Natural killer cell (primary cell): ENCODE results near the gene CUX1. TPM values are rescaled to one million over a fixed set of nuclear protein-coding genes. Genes with fewer than 3 reads are reported as not detected.

Experiments
- ATAC-seq, 3 donors: fragments of 150-1000 bp in 2 of 3; fragments of 200-7000 bp in 1 of 3; cut with Tn5 transposase; 1 replicate in 1 of 3; 2 replicates in 2 of 3; pipeline ENCODE4 v1.10.0; 2021; ENCODE audit warnings: mild to moderate bottlenecking in 2 of 3, moderate library complexity in 2 of 3
- DNase-seq, 2 donors: peaks; one replicate each; pipeline versions ENCODE4 v3.0.0 to v3.0.0-alpha.2; 2013 to 2021; ENCODE audit warnings: mixed read lengths in 1 of 2
- H3K27ac ChIP-seq: one replicate; pipeline ENCODE4 v1.5.1; 2013; ENCODE audit warnings: mild to moderate bottlenecking, low read length
- H3K27me3 ChIP-seq: one replicate; pipeline ENCODE4 v1.6.1; 2013; ENCODE audit warnings: low read length; ENCODE audit not compliant: control insufficient read depth, insufficient read depth
- H3K36me3 ChIP-seq: one replicate; pipeline ENCODE4 v1.6.1; 2013; ENCODE audit warnings: low read length; ENCODE audit not compliant: control insufficient read depth, insufficient read depth
- H3K4me1 ChIP-seq: one replicate; pipeline ENCODE4 v1.6.1; 2013; ENCODE audit warnings: low read length; ENCODE audit not compliant: control insufficient read depth, insufficient read depth
- H3K4me3 ChIP-seq: one replicate; pipeline ENCODE4 v1.5.1; 2013; ENCODE audit warnings: low read length
- H3K9me3 ChIP-seq: one replicate; pipeline ENCODE4 v1.6.1; 2013; ENCODE audit warnings: low read length; ENCODE audit not compliant: control insufficient read depth, insufficient read depth
- H3K27ac Mint-ChIP-seq, 2 donors: one replicate each; pipeline ENCODE4 v1.8.0; 2022; ENCODE audit warnings: mild to moderate bottlenecking in 2 of 2, mixed read lengths in 2 of 2, moderate library complexity in 1 of 2
- H3K27me3 Mint-ChIP-seq, 2 donors: one replicate each; pipeline ENCODE4 v1.8.0; 2022; ENCODE audit warnings: low read depth in 2 of 2, mixed read lengths in 2 of 2
- H3K36me3 Mint-ChIP-seq: one replicate; pipeline ENCODE4 v1.8.0; 2022; ENCODE audit warnings: mixed read lengths
- H3K4me1 Mint-ChIP-seq, 2 donors: one replicate each; pipeline ENCODE4 v1.8.0; 2022; ENCODE audit warnings: mixed read lengths in 2 of 2
- H3K4me3 Mint-ChIP-seq: one replicate; pipeline ENCODE4 v1.8.0; 2022; ENCODE audit warnings: mild to moderate bottlenecking, moderate library complexity, mixed read lengths
- H3K9me3 Mint-ChIP-seq, 2 donors: one replicate each; pipeline ENCODE4 v1.8.0; 2022; ENCODE audit warnings: mixed read lengths in 2 of 2
- WGBS: methylation state at CpG from one replicate; pipeline ENCODE4 v1.1.7; 2013; ENCODE audit warnings: missing lambda C conversion rate; ENCODE audit not compliant: insufficient coverage; 5-methylcytosine and 5-hydroxymethylcytosine counted together
- intact Hi-C: fragments of 100-400 bp; cut with micrococcal nuclease; formaldehyde crosslinking; loops from one replicate; pipeline ENCODE4 v1.14.2; 2022
- total RNA-seq, 4 donors: library from RNA; stranded (reverse); fragments of 120-200 nt in 1 of 4; gene quantifications; one replicate each; pipeline versions ENCODE4 v1.2.3 to v1.2.4, GENCODE V29; 2013 to 2022
- TF ChIP-seq, protein P1 (sequence below): fragments of 200-600 bp; IDR thresholded peaks from one replicate; pipeline ENCODE4 v1.8.0; 2022; ENCODE audit warnings: antibody characterized with exemption

CUX1 gene
- total RNA-seq, 3 donors from 2014 or later (not counting 1 experiment from before 2014, with no cell fraction given): 59.8 to 77.4 (median 73.6) TPM

GRCh38 chr7:101984133-101984879, 166.9 kb downstream of the CUX1 start:
- intact Hi-C loops: no loop called here
- TF ChIP-seq, protein P1, sequence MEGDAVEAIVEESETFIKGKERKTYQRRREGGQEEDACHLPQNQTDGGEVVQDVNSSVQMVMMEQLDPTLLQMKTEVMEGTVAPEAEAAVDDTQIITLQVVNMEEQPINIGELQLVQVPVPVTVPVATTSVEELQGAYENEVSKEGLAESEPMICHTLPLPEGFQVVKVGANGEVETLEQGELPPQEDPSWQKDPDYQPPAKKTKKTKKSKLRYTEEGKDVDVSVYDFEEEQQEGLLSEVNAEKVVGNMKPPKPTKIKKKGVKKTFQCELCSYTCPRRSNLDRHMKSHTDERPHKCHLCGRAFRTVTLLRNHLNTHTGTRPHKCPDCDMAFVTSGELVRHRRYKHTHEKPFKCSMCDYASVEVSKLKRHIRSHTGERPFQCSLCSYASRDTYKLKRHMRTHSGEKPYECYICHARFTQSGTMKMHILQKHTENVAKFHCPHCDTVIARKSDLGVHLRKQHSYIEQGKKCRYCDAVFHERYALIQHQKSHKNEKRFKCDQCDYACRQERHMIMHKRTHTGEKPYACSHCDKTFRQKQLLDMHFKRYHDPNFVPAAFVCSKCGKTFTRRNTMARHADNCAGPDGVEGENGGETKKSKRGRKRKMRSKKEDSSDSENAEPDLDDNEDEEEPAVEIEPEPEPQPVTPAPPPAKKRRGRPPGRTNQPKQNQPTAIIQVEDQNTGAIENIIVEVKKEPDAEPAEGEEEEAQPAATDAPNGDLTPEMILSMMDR: no peak

GRCh38 chr7:101985057-101985902, 167.9 kb downstream of the CUX1 start:
- no peaks in the 10 kb centered on the region for H3K36me3 Mint-ChIP-seq
- H3K9me3 Mint-ChIP-seq: no peaks in the 10 kb centered on the region
- WGBS: 75% methylated on average over 14 of the region's 14 CpGs
- no peak overlapping the region for H3K27ac ChIP-seq
- no peaks in the 10 kb centered on the region for H3K36me3 ChIP-seq
- no peak overlapping the region for H3K4me3 Mint-ChIP-seq
- intact Hi-C loops: no loop called here
- H3K4me1 ChIP-seq: peaks cover 28% of the 10 kb centered on the region
- H3K27me3 ChIP-seq: no peaks in the 10 kb centered on the region
- H3K4me1 Mint-ChIP-seq: peaks cover 14 to 47% of the 10 kb centered on the region in 2 donors
- H3K9me3 ChIP-seq: no peaks in the 10 kb centered on the region
- no peak for DNase-seq
- no peaks in the 10 kb centered on the region for H3K27me3 Mint-ChIP-seq
- no peak for ATAC-seq
- no peak overlapping the region for H3K27ac Mint-ChIP-seq
- H3K4me3 ChIP-seq: no peak overlapping the region
- TF ChIP-seq, protein P1: no peak

More at GRCh38 chr7:101984133-101984879, 166.9 kb downstream of the CUX1 start:
- Mint-ChIP-seq H3K27ac (no peak overlapping the region), H3K36me3 (no peaks in the 10 kb centered on the region), H3K4me1 (peaks cover 8 to 40% of the 10 kb centered on the region in 2 donors), H3K4me3 (no peak overlapping the region), H3K9me3 (no peaks in the 10 kb centered on the region), H3K27me3 (no peaks in the 10 kb centered on the region)
- ATAC-seq: no peak
- Histone ChIP-seq H3K27ac (no peak overlapping the region), H3K4me3 (no peak overlapping the region), H3K27me3 (no peaks in the 10 kb centered on the region), H3K4me1 (peaks cover 18% of the 10 kb centered on the region), H3K36me3 (no peaks in the 10 kb centered on the region), H3K9me3 (no peaks in the 10 kb centered on the region)
- WGBS: 97% methylated on average over 17 of the region's 18 CpGs
- DNase-seq: no peak

DNA sequence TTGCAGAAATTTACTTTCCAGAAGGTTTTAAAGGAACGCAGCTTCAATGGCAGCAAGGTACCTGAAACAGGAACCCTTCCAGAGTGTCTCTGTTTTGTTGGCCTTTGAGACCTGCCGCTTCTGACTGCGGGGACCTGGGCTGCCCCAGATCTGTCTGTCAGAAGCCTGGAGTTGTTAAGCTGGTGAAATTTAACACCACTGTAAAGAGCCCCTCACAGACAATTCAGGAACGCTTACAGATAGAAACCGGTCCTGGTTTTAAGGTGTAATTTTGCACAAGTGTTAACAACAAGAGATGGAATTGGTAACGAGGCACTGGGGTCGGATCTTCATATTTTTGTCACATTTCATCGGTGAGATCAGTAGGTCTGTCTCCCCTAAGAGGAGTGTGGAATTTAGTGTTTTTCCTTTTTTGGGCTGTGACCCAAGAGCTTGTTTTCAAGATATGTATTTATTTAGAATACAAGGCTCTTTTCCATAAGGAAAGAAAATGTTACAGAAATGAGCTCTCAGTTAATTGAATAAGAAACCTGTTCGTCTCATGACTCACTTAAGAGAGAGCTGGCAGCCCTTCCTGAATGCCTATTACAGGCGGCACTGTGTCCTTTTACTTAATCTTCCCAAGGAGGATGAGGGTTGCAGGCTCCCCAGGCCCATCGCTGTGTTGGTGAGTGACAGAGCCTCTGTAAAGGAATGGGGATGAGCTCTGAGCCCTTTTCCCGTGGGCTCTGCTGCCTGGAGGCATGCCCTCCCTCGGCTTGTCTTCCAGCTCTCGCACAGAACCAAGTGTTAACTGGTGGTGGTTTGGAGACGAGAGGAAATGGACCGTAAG, 168.7 kb downstream of the CUX1 start:
- Mint-ChIP-seq H3K27ac (no peak overlapping the region), H3K9me3 (no peaks in the 10 kb centered on the region), H3K27me3 (no peaks in the 10 kb centered on the region), H3K4me1 (peaks cover 22 to 52% of the 10 kb centered on the region in 2 donors), H3K36me3 (no peaks in the 10 kb centered on the region), H3K4me3 (no peak overlapping the region)
- Histone ChIP-seq H3K27ac (no peak overlapping the region), H3K27me3 (no peaks in the 10 kb centered on the region), H3K4me1 (peaks cover 36% of the 10 kb centered on the region), H3K4me3 (no peak overlapping the region), H3K9me3 (no peaks in the 10 kb centered on the region), H3K36me3 (no peaks in the 10 kb centered on the region)
- no peak for DNase-seq
- ATAC-seq: no peak
- TF ChIP-seq, protein P1: no peak
- 87% methylated on average over 16 of the region's 16 CpGs for WGBS
- intact Hi-C loops: no loop called here
